Skin epidermis (tissue), 12 donors: ENCODE results near the gene CC2D1A.
A peak's percentile ranks its signal among the peaks of the same experiment; 100 is the strongest.

Source experiments
- H3K27ac ChIP-seq, 21 experiments: fragments of 200-600 bp; sonication (generic) in 11 of 21; one replicate each; pipeline ENCODE4 v1.5.0; 2020; ENCODE audit warnings: mild to moderate bottlenecking in 3 of 21, inconsistent platforms in 2 of 21, moderate library complexity in 2 of 21
- H3K4me3 ChIP-seq, 7 experiments: fragments of 200-600 bp; sonication (generic) in 2 of 7; one replicate each; pipeline ENCODE4 v1.5.0; 2020; ENCODE audit warnings: inconsistent platforms in 2 of 7, mild to moderate bottlenecking in 2 of 7, moderate library complexity in 1 of 7

Gene CC2D1A

GRCh38 chr19:13873834-13874515 is 32.0 kb upstream of the CC2D1A start:
- Histone ChIP-seq H3K4me3 (no peak overlapping the region), H3K27ac (no peak overlapping the region)

- Histone ChIP-seq H3K4me3 (no peak overlapping the region), H3K27ac (no peak overlapping the region)
Measured at GRCh38 chr19:13875824-13876223, 30.2 kb upstream of the CC2D1A start.

GRCh38 chr19:13876834-13877233 is 29.2 kb upstream of the CC2D1A start, which contains the start of gene NANOS3:
TSS of gene NANOS3 (plus strand) at chr19:13877134. CDS start at chr19:13877249, 115 bp downstream.
- no peak within 1 kb of the TSS for H3K4me3 ChIP-seq
- H3K27ac ChIP-seq: no peak within 1 kb of the TSS

- no peak overlapping the region for H3K27ac ChIP-seq
- H3K4me3 ChIP-seq: no peak overlapping the region
Measured at GRCh38 chr19:13877303-13877702, 28.7 kb upstream of the CC2D1A start.

- peak overlapping the region in 4 of 7 experiments; percentile 8 to 25 (median 18) for H3K4me3 ChIP-seq
- peak overlapping the region in 20 of 21 experiments; percentile 54 to 90 (median 82) for H3K27ac ChIP-seq
Measured at GRCh38 chr19:13880059-13881043, 25.6 kb upstream of the CC2D1A start.

- H3K27ac ChIP-seq: peak overlapping the region in 20 of 21 experiments; percentile 9 to 90 (median 81)
Measured at GRCh38 chr19:13881251-13881691, 24.7 kb upstream of the CC2D1A start.

GRCh38 chr19:13881692-13882418 is 24.1 kb upstream of the CC2D1A start:
- H3K27ac ChIP-seq: peak overlapping the region in 20 of 21 experiments; percentile 9 to 90 (median 81)
- H3K4me3 ChIP-seq: no peak overlapping the region

More at GRCh38 chr19:13881251-13881691, 24.7 kb upstream of the CC2D1A start:
- no peak overlapping the region for H3K4me3 ChIP-seq

- peak overlapping the region in 17 of 21 experiments; percentile 45 to 90 (median 82) for H3K27ac ChIP-seq
Measured at GRCh38 chr19:13882419-13882795, 23.6 kb upstream of the CC2D1A start.

GRCh38 chr19:13882836-13883235 is 23.2 kb upstream of the CC2D1A start:
- Histone ChIP-seq H3K4me3 (no peak overlapping the region), H3K27ac (peak overlapping the region in 15 of 21 experiments; percentile 45 to 90 (median 83))

More at GRCh38 chr19:13882419-13882795, 23.6 kb upstream of the CC2D1A start:
- no peak overlapping the region for H3K4me3 ChIP-seq

GRCh38 chr19:13883516-13884064 is 22.4 kb upstream of the CC2D1A start:
- H3K27ac ChIP-seq: peak overlapping the region in 6 of 21 experiments; percentile 37 to 89 (median 86)
- H3K4me3 ChIP-seq: no peak overlapping the region

GRCh38 chr19:13884726-13885591 is 21.0 kb upstream of the CC2D1A start:
- H3K4me3 ChIP-seq: peak overlapping the region in 1 of 7 experiments; percentile 2

GRCh38 chr19:13885826-13886365 is 20.1 kb upstream of the CC2D1A start:
- Histone ChIP-seq H3K4me3 (peak overlapping the region in 1 of 7 experiments; percentile 2), H3K27ac (peak overlapping the region in 19 of 21 experiments; percentile 52 to 86 (median 76))

More at GRCh38 chr19:13884726-13885591, 21.0 kb upstream of the CC2D1A start:
- H3K27ac ChIP-seq: peak overlapping the region in 19 of 21 experiments; percentile 52 to 86 (median 76)

- Histone ChIP-seq H3K27ac (peak overlapping the region in 20 of 21 experiments; percentile 25 to 86 (median 76)), H3K4me3 (no peak overlapping the region)
Measured at GRCh38 chr19:13887018-13887436, 19.0 kb upstream of the CC2D1A start.

- H3K27ac ChIP-seq: peak overlapping the region in 20 of 21 experiments; percentile 25 to 86 (median 76)
- H3K4me3 ChIP-seq: no peak overlapping the region
Measured at GRCh38 chr19:13887517-13887916, 18.5 kb upstream of the CC2D1A start.

GRCh38 chr19:13888281-13888680 is 17.7 kb upstream of the CC2D1A start:
- Histone ChIP-seq H3K27ac (peak overlapping the region in 14 of 21 experiments; percentile 41 to 86 (median 74)), H3K4me3 (no peak overlapping the region)

- H3K4me3 ChIP-seq: no peak overlapping the region
- no peak overlapping the region for H3K27ac ChIP-seq
Measured at GRCh38 chr19:13890136-13890535, 15.9 kb upstream of the CC2D1A start.

- no peak overlapping the region for H3K27ac ChIP-seq
- no peak overlapping the region for H3K4me3 ChIP-seq
Measured at GRCh38 chr19:13892870-13893269, 13.1 kb upstream of the CC2D1A start.

GRCh38 chr19:13894552-13894951 is 11.4 kb upstream of the CC2D1A start:
- no peak overlapping the region for H3K27ac ChIP-seq
- no peak overlapping the region for H3K4me3 ChIP-seq
